Sigmoid colon (tissue), 4 donors: Measurements from ENCODE around the gene CNIH3.

Experiments used
- CTCF ChIP-seq, 4 experiments: fragments of 450-650 bp in 3 of 4; fragments of 200-600 bp in 1 of 4; IDR thresholded peaks; one replicate each; pipeline ENCODE4 v1.5.1; 2016 to 2019; ENCODE audit warnings: antibody characterized with exemption in 4 of 4, mild to moderate bottlenecking in 3 of 4, moderate library complexity in 2 of 4
- EP300 ChIP-seq, 4 donors: sonication (generic); formaldehyde crosslinking; IDR thresholded peaks; one replicate each; pipeline ENCODE4 v1.6.1; 2017; ENCODE audit warnings: antibody characterized with exemption in 4 of 4
- POLR2A ChIP-seq, 2 donors: fragments of 450-650 bp; IDR thresholded peaks; one replicate each; pipeline ENCODE4 v1.6.1; 2016; ENCODE audit warnings: antibody characterized with exemption in 2 of 2, mild to moderate bottlenecking in 2 of 2, moderate library complexity in 2 of 2
- POLR2AphosphoS5 ChIP-seq, 4 donors: sonication (generic); formaldehyde crosslinking; IDR thresholded peaks; one replicate each; pipeline ENCODE4 v1.6.1; 2017; ENCODE audit warnings: antibody characterized with exemption in 4 of 4

DNA sequence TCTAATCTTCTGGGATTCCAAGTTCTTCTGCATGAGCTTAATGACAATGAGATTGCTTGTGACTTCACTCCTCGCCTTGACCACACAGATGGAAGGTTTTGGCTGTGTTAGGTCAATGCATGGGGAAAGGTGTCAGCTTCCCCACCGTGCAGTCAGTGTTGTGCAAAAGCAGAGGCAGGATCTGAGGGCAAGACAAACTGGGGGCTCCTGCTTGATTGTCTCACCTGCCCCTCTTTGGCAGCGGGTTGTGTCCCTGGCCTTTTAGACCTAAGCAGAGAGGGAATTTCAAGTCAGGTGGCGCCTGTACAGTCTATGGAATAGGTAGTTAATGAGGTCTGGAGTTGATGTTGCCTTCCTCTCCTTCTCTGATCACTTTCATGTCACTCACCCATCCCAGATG is 150.1 kb downstream of the CNIH3 start:
- TF ChIP-seq CTCF (IDR thresholded peaks at IDR 0.05) (no peak), POLR2A (IDR thresholded peaks at IDR 0.05) (no peak), POLR2AphosphoS5 (IDR thresholded peaks at IDR 0.05) (no peak), EP300 (IDR thresholded peaks at IDR 0.05) (no peak)
